Measurements from ENCODE around the gene RRP1B. TPM values are rescaled to one million over a fixed set of nuclear protein-coding genes. Genes with fewer than 3 reads are reported as not detected.

The RRP1B gene
- total and polyA plus RNA-seq, 2 of the 13 experiments (the other 11 are each of a cell fraction or from before 2014, with no cell fraction given) = 16.3 to 46.2 TPM

DNA sequence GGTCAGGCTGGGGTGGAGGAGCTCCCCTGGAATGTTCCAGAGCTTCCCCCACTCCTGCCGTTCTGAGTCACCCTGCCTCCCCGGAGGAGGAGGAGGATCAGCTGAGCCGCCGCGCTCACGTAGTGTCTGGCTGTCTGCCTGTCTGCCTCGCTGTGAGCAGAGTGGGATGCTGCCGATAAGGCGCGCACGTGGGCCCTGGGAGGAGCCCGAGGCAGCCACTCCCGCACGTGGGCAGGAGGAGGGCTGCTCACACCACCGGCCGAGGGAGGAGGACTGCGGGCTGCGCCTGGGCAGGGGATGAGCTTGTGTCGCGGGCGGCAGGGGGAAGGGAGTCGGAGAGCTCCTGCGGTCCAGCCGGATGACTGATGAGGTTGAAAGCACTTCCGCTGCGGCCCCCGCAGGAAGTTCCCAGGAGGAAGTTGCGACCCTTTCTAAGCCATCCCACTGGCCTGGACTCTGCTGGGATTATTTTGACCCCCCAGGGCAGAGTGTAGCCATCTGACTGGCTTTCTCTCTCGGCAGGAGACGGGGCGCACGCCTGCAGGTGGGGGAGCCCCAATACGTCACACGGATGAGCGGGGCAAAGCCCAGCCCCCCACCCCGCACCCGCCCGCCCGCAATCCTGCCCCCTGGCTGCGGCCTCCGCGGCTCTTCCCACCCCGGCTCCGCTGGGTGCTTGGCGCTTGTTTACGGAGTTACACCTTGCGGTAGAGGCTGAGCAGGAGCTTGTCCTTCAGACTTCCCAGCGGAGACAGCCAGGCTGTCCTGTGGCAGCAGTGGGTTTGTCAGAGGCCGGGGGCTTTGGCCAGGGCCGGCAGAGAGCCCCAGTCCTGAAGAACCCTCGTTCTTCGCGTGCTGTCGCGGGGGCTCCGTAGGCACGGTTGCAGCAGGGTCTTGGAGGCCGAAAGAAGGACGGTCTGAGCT, 69.4 kb downstream of the RRP1B start (continued):
- TF ChIP-seq, protein P1, sequence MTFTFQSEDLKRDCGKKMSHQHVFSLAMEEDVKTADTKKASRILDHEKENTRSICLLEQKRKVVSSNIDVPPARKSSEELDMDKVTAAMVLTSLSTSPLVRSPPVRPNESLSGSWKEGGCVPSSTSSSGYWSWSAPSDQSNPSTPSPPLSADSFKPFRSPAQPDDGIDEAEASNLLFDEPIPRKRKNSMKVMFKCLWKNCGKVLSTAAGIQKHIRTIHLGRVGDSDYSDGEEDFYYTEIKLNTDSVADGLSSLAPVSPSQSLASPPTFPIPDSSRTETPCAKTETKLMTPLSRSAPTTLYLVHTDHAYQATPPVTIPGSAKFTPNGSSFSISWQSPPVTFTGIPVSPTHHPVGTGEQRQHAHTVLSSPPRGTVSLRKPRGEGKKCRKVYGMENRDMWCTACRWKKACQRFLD (CRISPR knock-in tag; IDR thresholded peaks at IDR 0.05; ENCODE audit: borderline replicate concordance) = peak; percentile 77
- TF ChIP-seq MLLT10 (CRISPR knock-in tag; IDR thresholded peaks at IDR 0.05) (no peak), ZNF101 (CRISPR knock-in tag; IDR thresholded peaks at IDR 0.05; ENCODE audit: borderline replicate concordance, low read depth) (no peak), SRSF4 (IDR thresholded peaks at IDR 0.05; ENCODE audit: low read depth, low read length, poor library complexity, severe bottlenecking) (no peak), ZEB1 (IDR thresholded peaks at IDR 0.05; ENCODE audit: insufficient replicate concordance, low read depth) (no peak), CC2D1A (CRISPR knock-in tag; IDR thresholded peaks at IDR 0.05) (no peak), HOXA9 (CRISPR knock-in tag; IDR thresholded peaks at IDR 0.05; ENCODE audit: borderline replicate concordance) (no peak), FOXC1 (CRISPR knock-in tag; IDR thresholded peaks at IDR 0.05; ENCODE audit: borderline replicate concordance) (peak; percentile 93; the same call in 1 of the 2 replicates), ZNF614 (CRISPR knock-in tag; IDR thresholded peaks at IDR 0.05; ENCODE audit: borderline replicate concordance) (peak; percentile 67; the same call in 1 of the 2 replicates), IKZF1 (IDR thresholded peaks at IDR 0.05) (no peak), TAF15 (IDR thresholded peaks at IDR 0.05; ENCODE audit: low read depth, low read length, poor library complexity, severe bottlenecking) (no peak), ZNF615 (CRISPR knock-in tag; IDR thresholded peaks at IDR 0.05; ENCODE audit: borderline replicate concordance) (no peak; the same call in 1 of the 2 replicates), ZMYM2 (CRISPR knock-in tag; IDR thresholded peaks at IDR 0.05) (0 out of 2 replicates have a peak, but pooled peaks have one; percentile 42), RBM22 (optimal IDR thresholded peaks at IDR 0.05; ENCODE audit: low read length) (peak; percentile 67), PPARG (CRISPR knock-in tag; conservative IDR thresholded peaks at IDR 0.05) (no peak)
- TF ChIP-seq, protein P2, sequence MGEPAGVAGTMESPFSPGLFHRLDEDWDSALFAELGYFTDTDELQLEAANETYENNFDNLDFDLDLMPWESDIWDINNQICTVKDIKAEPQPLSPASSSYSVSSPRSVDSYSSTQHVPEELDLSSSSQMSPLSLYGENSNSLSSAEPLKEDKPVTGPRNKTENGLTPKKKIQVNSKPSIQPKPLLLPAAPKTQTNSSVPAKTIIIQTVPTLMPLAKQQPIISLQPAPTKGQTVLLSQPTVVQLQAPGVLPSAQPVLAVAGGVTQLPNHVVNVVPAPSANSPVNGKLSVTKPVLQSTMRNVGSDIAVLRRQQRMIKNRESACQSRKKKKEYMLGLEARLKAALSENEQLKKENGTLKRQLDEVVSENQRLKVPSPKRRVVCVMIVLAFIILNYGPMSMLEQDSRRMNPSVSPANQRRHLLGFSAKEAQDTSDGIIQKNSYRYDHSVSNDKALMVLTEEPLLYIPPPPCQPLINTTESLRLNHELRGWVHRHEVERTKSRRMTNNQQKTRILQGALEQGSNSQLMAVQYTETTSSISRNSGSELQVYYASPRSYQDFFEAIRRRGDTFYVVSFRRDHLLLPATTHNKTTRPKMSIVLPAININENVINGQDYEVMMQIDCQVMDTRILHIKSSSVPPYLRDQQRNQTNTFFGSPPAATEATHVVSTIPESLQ (CRISPR knock-in tag; conservative IDR thresholded peaks at IDR 0.05) = no peak
- TF ChIP-seq, protein P3, sequence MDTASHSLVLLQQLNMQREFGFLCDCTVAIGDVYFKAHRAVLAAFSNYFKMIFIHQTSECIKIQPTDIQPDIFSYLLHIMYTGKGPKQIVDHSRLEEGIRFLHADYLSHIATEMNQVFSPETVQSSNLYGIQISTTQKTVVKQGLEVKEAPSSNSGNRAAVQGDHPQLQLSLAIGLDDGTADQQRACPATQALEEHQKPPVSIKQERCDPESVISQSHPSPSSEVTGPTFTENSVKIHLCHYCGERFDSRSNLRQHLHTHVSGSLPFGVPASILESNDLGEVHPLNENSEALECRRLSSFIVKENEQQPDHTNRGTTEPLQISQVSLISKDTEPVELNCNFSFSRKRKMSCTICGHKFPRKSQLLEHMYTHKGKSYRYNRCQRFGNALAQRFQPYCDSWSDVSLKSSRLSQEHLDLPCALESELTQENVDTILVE (CRISPR knock-in tag; IDR thresholded peaks at IDR 0.05) = peak; percentile 53; the same call in 1 of the 2 replicates
- TF ChIP-seq, protein P4, sequence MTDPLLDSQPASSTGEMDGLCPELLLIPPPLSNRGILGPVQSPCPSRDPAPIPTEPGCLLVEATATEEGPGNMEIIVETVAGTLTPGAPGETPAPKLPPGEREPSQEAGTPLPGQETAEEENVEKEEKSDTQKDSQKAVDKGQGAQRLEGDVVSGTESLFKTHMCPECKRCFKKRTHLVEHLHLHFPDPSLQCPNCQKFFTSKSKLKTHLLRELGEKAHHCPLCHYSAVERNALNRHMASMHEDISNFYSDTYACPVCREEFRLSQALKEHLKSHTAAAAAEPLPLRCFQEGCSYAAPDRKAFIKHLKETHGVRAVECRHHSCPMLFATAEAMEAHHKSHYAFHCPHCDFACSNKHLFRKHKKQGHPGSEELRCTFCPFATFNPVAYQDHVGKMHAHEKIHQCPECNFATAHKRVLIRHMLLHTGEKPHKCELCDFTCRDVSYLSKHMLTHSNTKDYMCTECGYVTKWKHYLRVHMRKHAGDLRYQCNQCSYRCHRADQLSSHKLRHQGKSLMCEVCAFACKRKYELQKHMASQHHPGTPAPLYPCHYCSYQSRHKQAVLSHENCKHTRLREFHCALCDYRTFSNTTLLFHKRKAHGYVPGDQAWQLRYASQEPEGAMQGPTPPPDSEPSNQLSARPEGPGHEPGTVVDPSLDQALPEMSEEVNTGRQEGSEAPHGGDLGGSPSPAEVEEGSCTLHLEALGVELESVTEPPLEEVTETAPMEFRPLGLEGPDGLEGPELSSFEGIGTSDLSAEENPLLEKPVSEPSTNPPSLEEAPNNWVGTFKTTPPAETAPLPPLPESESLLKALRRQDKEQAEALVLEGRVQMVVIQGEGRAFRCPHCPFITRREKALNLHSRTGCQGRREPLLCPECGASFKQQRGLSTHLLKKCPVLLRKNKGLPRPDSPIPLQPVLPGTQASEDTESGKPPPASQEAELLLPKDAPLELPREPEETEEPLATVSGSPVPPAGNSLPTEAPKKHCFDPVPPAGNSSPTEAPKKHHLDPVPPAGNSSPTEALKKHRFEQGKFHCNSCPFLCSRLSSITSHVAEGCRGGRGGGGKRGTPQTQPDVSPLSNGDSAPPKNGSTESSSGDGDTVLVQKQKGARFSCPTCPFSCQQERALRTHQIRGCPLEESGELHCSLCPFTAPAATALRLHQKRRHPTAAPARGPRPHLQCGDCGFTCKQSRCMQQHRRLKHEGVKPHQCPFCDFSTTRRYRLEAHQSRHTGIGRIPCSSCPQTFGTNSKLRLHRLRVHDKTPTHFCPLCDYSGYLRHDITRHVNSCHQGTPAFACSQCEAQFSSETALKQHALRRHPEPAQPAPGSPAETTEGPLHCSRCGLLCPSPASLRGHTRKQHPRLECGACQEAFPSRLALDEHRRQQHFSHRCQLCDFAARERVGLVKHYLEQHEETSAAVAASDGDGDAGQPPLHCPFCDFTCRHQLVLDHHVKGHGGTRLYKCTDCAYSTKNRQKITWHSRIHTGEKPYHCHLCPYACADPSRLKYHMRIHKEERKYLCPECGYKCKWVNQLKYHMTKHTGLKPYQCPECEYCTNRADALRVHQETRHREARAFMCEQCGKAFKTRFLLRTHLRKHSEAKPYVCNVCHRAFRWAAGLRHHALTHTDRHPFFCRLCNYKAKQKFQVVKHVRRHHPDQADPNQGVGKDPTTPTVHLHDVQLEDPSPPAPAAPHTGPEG (CRISPR knock-in tag; IDR thresholded peaks at IDR 0.05) = no peak; the same call in 1 of the 2 replicates
